Testis (tissue), 2 donors: Measurements from ENCODE around the gene DOCK11.

ENCODE experiments used
- CTCF ChIP-seq, 3 experiments: fragments of 450-650 bp in 2 of 3; fragments of 200-600 bp in 1 of 3; sonication (generic) in 1 of 3; IDR thresholded peaks; one replicate each; pipeline ENCODE4 v1.5.1; 2016 to 2019; ENCODE audit warnings: antibody characterized with exemption in 3 of 3, mild to moderate bottlenecking in 2 of 3, moderate library complexity in 1 of 3
- POLR2A ChIP-seq: fragments of 450-650 bp; IDR thresholded peaks from one replicate; pipeline ENCODE4 v1.6.1; 2017; ENCODE audit warnings: antibody characterized with exemption, mild to moderate bottlenecking, moderate library complexity

GRCh38 chrX:118623062-118623461 is 127.4 kb downstream of the DOCK11 start:
- TF ChIP-seq POLR2A, result no peak
- no peak for TF ChIP-seq CTCF (IDR thresholded peaks at IDR 0.05)
